Measurements from ENCODE around the gene TLNRD1.

The TLNRD1 gene

DNA sequence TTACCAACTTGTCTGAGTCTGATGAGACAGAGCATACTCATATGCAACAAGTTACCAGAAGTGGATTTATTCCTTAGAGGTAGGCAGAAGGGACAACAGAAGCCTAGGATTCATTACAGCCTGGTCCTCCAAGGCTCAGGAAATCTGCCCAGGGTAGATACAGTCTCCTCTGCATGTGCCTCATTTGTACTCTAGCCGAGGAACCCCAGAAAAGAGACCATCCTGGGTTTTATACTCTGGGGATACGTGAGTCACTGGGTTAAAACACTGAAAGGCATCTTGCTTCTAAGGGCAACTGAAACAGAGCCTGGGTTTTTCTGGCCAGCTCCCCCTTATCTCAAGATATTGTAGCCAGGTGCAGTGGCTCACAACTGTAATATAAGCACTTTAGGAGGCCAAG is 45.6 kb downstream of the TLNRD1 start:
- H3F3A ChIP-seq (ENCODE audit: insufficient read depth) = no peaks in the 10 kb centered on the region

DNA sequence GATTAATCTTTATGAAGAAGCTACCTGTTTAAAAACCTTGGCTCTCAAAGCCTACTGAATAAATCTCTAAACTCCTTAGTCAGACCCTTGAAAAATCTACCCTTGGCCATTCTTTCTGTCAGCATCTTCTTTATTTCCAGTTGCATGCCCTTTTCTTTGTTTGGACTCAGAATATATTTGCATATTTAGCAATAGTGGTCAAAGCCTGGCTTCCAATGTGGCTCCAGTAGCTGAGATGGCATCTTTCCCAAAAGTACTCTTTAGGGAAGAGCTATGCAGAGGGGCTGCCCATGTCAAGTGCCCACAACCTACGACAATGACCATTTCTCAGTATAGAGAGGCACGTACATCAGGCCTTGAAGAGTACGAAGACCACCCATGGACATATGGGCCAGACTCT is 47.2 kb downstream of the TLNRD1 start:
- Histone ChIP-seq H3F3A (ENCODE audit: insufficient read depth) (no peaks in the 10 kb centered on the region), H3K79me2 (ENCODE audit: insufficient read depth, low read length) (no peaks in the 10 kb centered on the region), H3K27ac (ENCODE audit: low read depth, low read length) (no peak overlapping the region), H3K4me3 (ENCODE audit: insufficient read depth, low read length, poor library complexity, severe bottlenecking) (no peak overlapping the region), H3K9me2 (replicated peaks; ENCODE audit: insufficient read depth, low read length) (no peaks in the 10 kb centered on the region), H3K36me3 (ENCODE audit: low read length) (no peaks in the 10 kb centered on the region), H3K9me3 (ENCODE audit: insufficient read depth, low read length) (no peaks in the 10 kb centered on the region), H4K20me1 (ENCODE audit: low read depth, low read length) (no peaks in the 10 kb centered on the region), H3K27me3 (ENCODE audit: low read length) (no peaks in the 10 kb centered on the region), H3K9ac (ENCODE audit: low read length) (no peak overlapping the region), H2AFZ (ENCODE audit: low read depth, low read length, severe bottlenecking) (no peak overlapping the region), H3K4me2 (ENCODE audit: low read depth, low read length, poor library complexity, severe bottlenecking) (no peak overlapping the region)
- no peak for TF ChIP-seq EZH2phosphoT487 (conservative IDR thresholded peaks at IDR 0.05; ENCODE audit: low read length)
- TF ChIP-seq, protein P1, sequence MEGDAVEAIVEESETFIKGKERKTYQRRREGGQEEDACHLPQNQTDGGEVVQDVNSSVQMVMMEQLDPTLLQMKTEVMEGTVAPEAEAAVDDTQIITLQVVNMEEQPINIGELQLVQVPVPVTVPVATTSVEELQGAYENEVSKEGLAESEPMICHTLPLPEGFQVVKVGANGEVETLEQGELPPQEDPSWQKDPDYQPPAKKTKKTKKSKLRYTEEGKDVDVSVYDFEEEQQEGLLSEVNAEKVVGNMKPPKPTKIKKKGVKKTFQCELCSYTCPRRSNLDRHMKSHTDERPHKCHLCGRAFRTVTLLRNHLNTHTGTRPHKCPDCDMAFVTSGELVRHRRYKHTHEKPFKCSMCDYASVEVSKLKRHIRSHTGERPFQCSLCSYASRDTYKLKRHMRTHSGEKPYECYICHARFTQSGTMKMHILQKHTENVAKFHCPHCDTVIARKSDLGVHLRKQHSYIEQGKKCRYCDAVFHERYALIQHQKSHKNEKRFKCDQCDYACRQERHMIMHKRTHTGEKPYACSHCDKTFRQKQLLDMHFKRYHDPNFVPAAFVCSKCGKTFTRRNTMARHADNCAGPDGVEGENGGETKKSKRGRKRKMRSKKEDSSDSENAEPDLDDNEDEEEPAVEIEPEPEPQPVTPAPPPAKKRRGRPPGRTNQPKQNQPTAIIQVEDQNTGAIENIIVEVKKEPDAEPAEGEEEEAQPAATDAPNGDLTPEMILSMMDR (IDR thresholded peaks at IDR 0.05; ENCODE audit: insufficient read depth, low read length, poor library complexity, severe bottlenecking) = no peak

More for the DNA sequence above, 45.6 kb downstream of the TLNRD1 start:
- Histone ChIP-seq H3K79me2 (ENCODE audit: insufficient read depth, low read length) (no peaks in the 10 kb centered on the region), H3K9me2 (replicated peaks; ENCODE audit: insufficient read depth, low read length) (no peaks in the 10 kb centered on the region), H3K4me2 (ENCODE audit: low read depth, low read length, poor library complexity, severe bottlenecking) (no peak overlapping the region), H3K36me3 (ENCODE audit: low read length) (no peaks in the 10 kb centered on the region), H3K27me3 (ENCODE audit: low read length) (no peaks in the 10 kb centered on the region), H3K4me3 (ENCODE audit: insufficient read depth, low read length, poor library complexity, severe bottlenecking) (no peak overlapping the region), H4K20me1 (ENCODE audit: low read depth, low read length) (no peaks in the 10 kb centered on the region), H3K9me3 (ENCODE audit: insufficient read depth, low read length) (no peaks in the 10 kb centered on the region), H2AFZ (ENCODE audit: low read depth, low read length, severe bottlenecking) (no peak overlapping the region), H3K27ac (ENCODE audit: low read depth, low read length) (no peak overlapping the region), H3K9ac (ENCODE audit: low read length) (no peak overlapping the region)
- TF ChIP-seq EZH2phosphoT487 (conservative IDR thresholded peaks at IDR 0.05; ENCODE audit: low read length) = no peak

DNA sequence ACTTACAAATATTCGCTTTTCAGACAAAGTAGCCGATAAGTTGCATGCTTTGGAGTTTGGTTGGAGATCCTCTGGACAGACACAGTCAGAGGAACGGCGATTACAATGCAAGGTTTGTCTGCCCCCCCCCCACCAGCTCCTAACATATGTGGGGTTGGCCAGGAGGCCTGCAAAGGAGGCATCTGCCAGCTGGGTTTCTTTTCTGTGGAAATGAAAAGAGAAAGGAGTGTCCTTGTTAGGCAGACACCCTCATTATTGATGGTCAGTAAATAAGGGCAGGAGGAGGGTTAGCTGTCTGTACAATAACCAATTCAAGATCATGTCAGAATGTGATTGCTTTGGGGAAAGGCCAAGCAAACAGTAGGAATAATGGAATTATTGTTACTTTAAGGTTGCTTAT is 49.1 kb downstream of the TLNRD1 start:
- no peaks in the 10 kb centered on the region for H4K20me1 ChIP-seq (ENCODE audit: low read depth, low read length)
- no peaks in the 10 kb centered on the region for H3K9me2 ChIP-seq (replicated peaks; ENCODE audit: insufficient read depth, low read length)
- no peak overlapping the region for H3K4me3 ChIP-seq (ENCODE audit: insufficient read depth, low read length, poor library complexity, severe bottlenecking)
- TF ChIP-seq, protein P1 (IDR thresholded peaks at IDR 0.05; ENCODE audit: insufficient read depth, low read length, poor library complexity, severe bottlenecking) = no peak
- TF ChIP-seq EZH2phosphoT487 (conservative IDR thresholded peaks at IDR 0.05; ENCODE audit: low read length) = no peak
- no peaks in the 10 kb centered on the region for H3K79me2 ChIP-seq (ENCODE audit: insufficient read depth, low read length)
- no peak overlapping the region for H3K27ac ChIP-seq (ENCODE audit: low read depth, low read length)
- H3K27me3 ChIP-seq (ENCODE audit: low read length) = no peaks in the 10 kb centered on the region
- H2AFZ ChIP-seq (ENCODE audit: low read depth, low read length, severe bottlenecking) = no peak overlapping the region
- no peak overlapping the region for H3K4me2 ChIP-seq (ENCODE audit: low read depth, low read length, poor library complexity, severe bottlenecking)
- H3K9me3 ChIP-seq (ENCODE audit: insufficient read depth, low read length) = no peaks in the 10 kb centered on the region
- H3K9ac ChIP-seq (ENCODE audit: low read length) = no peak overlapping the region
- no peaks in the 10 kb centered on the region for H3F3A ChIP-seq (ENCODE audit: insufficient read depth)
- H3K36me3 ChIP-seq (ENCODE audit: low read length) = no peaks in the 10 kb centered on the region

DNA sequence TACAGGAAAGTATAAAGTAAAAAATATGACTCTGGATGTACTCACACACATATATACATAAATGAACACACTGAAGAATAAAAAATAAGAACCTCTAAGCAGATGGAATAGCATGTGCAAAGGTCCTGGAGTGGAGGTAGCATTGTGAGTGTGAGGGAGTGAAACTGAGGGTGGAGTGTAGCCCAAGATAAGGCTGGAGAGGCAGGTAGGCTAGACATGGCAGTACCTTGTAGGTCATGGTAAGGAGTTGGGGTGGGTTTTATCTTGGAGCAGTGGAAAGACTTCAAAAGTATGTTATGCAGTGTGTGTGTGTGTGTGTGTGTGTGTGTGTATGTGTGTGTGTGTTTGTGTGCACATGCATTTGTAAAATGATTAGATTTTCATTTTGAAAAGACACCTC is 49.5 kb downstream of the TLNRD1 start:
- Histone ChIP-seq H3K79me2 (ENCODE audit: insufficient read depth, low read length) (no peaks in the 10 kb centered on the region), H3K9me2 (replicated peaks; ENCODE audit: insufficient read depth, low read length) (no peaks in the 10 kb centered on the region), H3K9me3 (ENCODE audit: insufficient read depth, low read length) (no peaks in the 10 kb centered on the region), H3K27ac (ENCODE audit: low read depth, low read length) (no peak overlapping the region), H2AFZ (ENCODE audit: low read depth, low read length, severe bottlenecking) (no peak overlapping the region), H3F3A (ENCODE audit: insufficient read depth) (no peaks in the 10 kb centered on the region), H3K27me3 (ENCODE audit: low read length) (no peaks in the 10 kb centered on the region), H4K20me1 (ENCODE audit: low read depth, low read length) (no peaks in the 10 kb centered on the region), H3K4me3 (ENCODE audit: insufficient read depth, low read length, poor library complexity, severe bottlenecking) (no peak overlapping the region), H3K9ac (ENCODE audit: low read length) (no peak overlapping the region), H3K4me2 (ENCODE audit: low read depth, low read length, poor library complexity, severe bottlenecking) (no peak overlapping the region), H3K36me3 (ENCODE audit: low read length) (no peaks in the 10 kb centered on the region)
- no peak for TF ChIP-seq EZH2phosphoT487 (conservative IDR thresholded peaks at IDR 0.05; ENCODE audit: low read length)
- TF ChIP-seq, protein P1 (IDR thresholded peaks at IDR 0.05; ENCODE audit: insufficient read depth, low read length, poor library complexity, severe bottlenecking) = no peak
